Thymus (tissue), 14 donors: Measurements from ENCODE around the gene STIP1. TPM values are rescaled to one million over a fixed set of nuclear protein-coding genes. Genes with fewer than 3 reads are reported as not detected.

Experiments used
- DNase-seq, 9 donors: peaks; one replicate each; pipeline ENCODE4 v3.0.0-alpha.2; 2013; ENCODE audit warnings: low spot score in 9 of 9, low read depth in 6 of 9, missing footprints in 1 of 9
- H3K27ac ChIP-seq, 2 donors: one replicate each; pipeline ENCODE4 v1.5.1; 2013; ENCODE audit warnings: control low read depth in 1 of 2, low read depth in 1 of 2, low read length in 1 of 2, mild to moderate bottlenecking in 1 of 2, moderate library complexity in 1 of 2
- H3K27me3 ChIP-seq, 2 donors: one replicate each; pipeline ENCODE4 v1.5.1; 2013; ENCODE audit warnings: low read length in 1 of 2; ENCODE audit not compliant: control insufficient read depth in 2 of 2, insufficient read depth in 1 of 2
- H3K36me3 ChIP-seq, 2 donors: one replicate each; pipeline ENCODE4 v1.5.1; 2013; ENCODE audit warnings: low read length in 1 of 2, mild to moderate bottlenecking in 1 of 2, moderate library complexity in 1 of 2; ENCODE audit not compliant: control insufficient read depth in 2 of 2, insufficient read depth in 2 of 2
- H3K4me1 ChIP-seq, 2 donors: one replicate each; pipeline ENCODE4 v1.5.1; 2013; ENCODE audit warnings: low read length in 2 of 2; ENCODE audit not compliant: control insufficient read depth in 2 of 2, insufficient read depth in 2 of 2
- H3K4me3 ChIP-seq, 2 donors: one replicate each; pipeline ENCODE4 v1.5.1; 2013; ENCODE audit warnings: low read length in 2 of 2, control low read depth in 1 of 2, mild to moderate bottlenecking in 1 of 2
- H3K9me3 ChIP-seq, 2 donors: one replicate each; pipeline ENCODE4 v1.5.1; 2013; ENCODE audit warnings: low read length in 1 of 2, mild to moderate bottlenecking in 1 of 2; ENCODE audit not compliant: control insufficient read depth in 2 of 2, insufficient read depth in 1 of 2
- WGBS: extraction: QIAGEN DNeasy Blood & Tissue Kit; methylation state at CpG from one replicate; pipeline ENCODE4 v1.1.7; 2013; 5-methylcytosine and 5-hydroxymethylcytosine counted together
- long read RNA-seq, 10 donors: transcript quantifications; one replicate each; lab custom pipeline, GENCODE V29; 2026
- polyA plus RNA-seq: library from polyadenylated mRNA; stranded (reverse); fragments of 200-250 nt; gene quantifications from one replicate; pipeline ENCODE4 v1.2.3, GENCODE V29; 2013
- total RNA-seq: library from RNA; stranded (reverse); fragments of 120-200 nt; gene quantifications from one replicate; pipeline ENCODE4 v1.2.4, GENCODE V29; 2013
- donor health status: healthy.

STIP1 gene
- total RNA-seq = 94.1 TPM
- polyA plus RNA-seq = 46.7 TPM
- long read RNA-seq, donor 1, partial matches to known transcripts = 0 of 2 reads
- long read RNA-seq, donor 1, other reads (novel, unspliced or antisense) = 0 of 2 reads
- long read RNA-seq, donor 2 = 0 reads
- long read RNA-seq, donor 3, transcript STIP1-201 (14 exons, 2,196 nt) = major isoform, 29 of 95 reads
- long read RNA-seq, donor 3, transcript STIP1-211 (5 exons, 772 nt) = minor isoform, 5 of 95 reads
- long read RNA-seq, donor 3, partial matches to known transcripts = 50 of 95 reads
- long read RNA-seq, donor 3, other reads (novel, unspliced or antisense) = 6 of 95 reads
- long read RNA-seq, donor 4, transcript STIP1-201 (14 exons, 2,196 nt) = major isoform, 8 of 25 reads
- long read RNA-seq, donor 4, partial matches to known transcripts = 15 of 25 reads
- long read RNA-seq, donor 4, other reads (novel, unspliced or antisense) = 0 of 25 reads
- long read RNA-seq, donor 5, transcript STIP1-201 (14 exons, 2,196 nt) = major isoform, 22 of 107 reads
- long read RNA-seq, donor 5, transcript STIP1-211 (5 exons, 772 nt) = minor isoform, 11 of 107 reads
- long read RNA-seq, donor 5, partial matches to known transcripts = 69 of 107 reads
- long read RNA-seq, donor 5, other reads (novel, unspliced or antisense) = 0 of 107 reads
- long read RNA-seq, donor 6, transcript STIP1-201 (14 exons, 2,196 nt) = major isoform, 9 of 223 reads
- long read RNA-seq, donor 6, partial matches to known transcripts = 32 of 223 reads
- long read RNA-seq, donor 6, other reads (novel, unspliced or antisense) = 178 of 223 reads
- long read RNA-seq, donor 7, transcript STIP1-201 (14 exons, 2,196 nt) = major isoform, 18 of 39 reads
- long read RNA-seq, donor 7, partial matches to known transcripts = 13 of 39 reads
- long read RNA-seq, donor 7, other reads (novel, unspliced or antisense) = 0 of 39 reads
- long read RNA-seq, donor 8, partial matches to known transcripts = 17 of 23 reads
- long read RNA-seq, donor 8, other reads (novel, unspliced or antisense) = 0 of 23 reads
- long read RNA-seq, donor 9, partial matches to known transcripts = 11 of 17 reads
- long read RNA-seq, donor 9, other reads (novel, unspliced or antisense) = 0 of 17 reads
- long read RNA-seq, donor 10, transcript STIP1-201 (14 exons, 2,196 nt) = major isoform, 7 of 44 reads
- long read RNA-seq, donor 10, partial matches to known transcripts = 30 of 44 reads
- long read RNA-seq, donor 10, other reads (novel, unspliced or antisense) = 0 of 44 reads

GRCh38 chr11:64185693-64186491 lies at the start of gene STIP1:
TSS of gene STIP1 (plus strand) at chr11:64186171. CDS start at chr11:64186262, 91 bp downstream.
- Histone ChIP-seq H3K9me3 (no peaks in the 10 kb centered on the region), H3K27me3 (no peaks in the 10 kb centered on the region), H3K27ac (peak within 1 kb of the TSS; percentile 83 to 95), H3K4me1 (peaks cover 14 to 40% of the 10 kb centered on the region in 2 donors), H3K36me3 (peaks cover 0 to 2% of the 10 kb centered on the region in 2 donors), H3K4me3 (peak within 1 kb of the TSS; percentile 74 to 90)
- WGBS = under 1% methylated on average over 73 of the region's 74 CpGs
- DNase-seq = peak; percentile 97 to 100 (median 99)

GRCh38 chr11:64136765-64137441 lies 49.1 kb upstream of the STIP1 start:
- Histone ChIP-seq H3K4me3 (no peak overlapping the region), H3K4me1 (peaks cover 0 to 21% of the 10 kb centered on the region in 2 donors), H3K9me3 (no peaks in the 10 kb centered on the region), H3K36me3 (no peaks in the 10 kb centered on the region), H3K27me3 (no peaks in the 10 kb centered on the region), H3K27ac (no peak overlapping the region)
- 95% methylated on average over 17 of the region's 17 CpGs for whole genome bisulfite sequencing
- DNase-seq = no peak

- H3K36me3 ChIP-seq = no peaks in the 10 kb centered on the region
- no peaks in the 10 kb centered on the region for H3K27me3 ChIP-seq
- peak overlapping the region in 1 of 2 donors; percentile 18 for H3K27ac ChIP-seq
- H3K4me3 ChIP-seq = no peak overlapping the region
- no peaks in the 10 kb centered on the region for H3K9me3 ChIP-seq
- 95% methylated on average over 16 of the region's 16 CpGs for WGBS
- no peak for DNase-seq
- peaks cover 0 to 12% of the 10 kb centered on the region in 2 donors for H3K4me1 ChIP-seq
Observed at GRCh38 chr11:64138398-64138797, 47.6 kb upstream of the STIP1 start.

GRCh38 chr11:64139049-64139448 lies 46.9 kb upstream of the STIP1 start:
- Histone ChIP-seq H3K27me3 (no peaks in the 10 kb centered on the region), H3K36me3 (no peaks in the 10 kb centered on the region), H3K4me1 (peaks cover 0 to 7% of the 10 kb centered on the region in 2 donors), H3K4me3 (no peak overlapping the region), H3K27ac (no peak overlapping the region), H3K9me3 (no peaks in the 10 kb centered on the region)
- no peak for DNase-seq
- 97% methylated on average over 15 of the region's 15 CpGs for WGBS

GRCh38 chr11:64140082-64140481 lies 45.9 kb upstream of the STIP1 start:
- Histone ChIP-seq H3K27me3 (no peaks in the 10 kb centered on the region), H3K4me1 (peaks cover 0 to 4% of the 10 kb centered on the region in 2 donors), H3K4me3 (no peak overlapping the region), H3K9me3 (no peaks in the 10 kb centered on the region), H3K27ac (no peak overlapping the region), H3K36me3 (no peaks in the 10 kb centered on the region)
- whole genome bisulfite sequencing = 97% methylated on average over 8 of the region's 8 CpGs
- DNase-seq = no peak

- no peak for DNase-seq
- Histone ChIP-seq H3K4me3 (no peak overlapping the region), H3K9me3 (no peaks in the 10 kb centered on the region), H3K27me3 (no peaks in the 10 kb centered on the region), H3K27ac (no peak overlapping the region), H3K4me1 (peaks cover 0 to 4% of the 10 kb centered on the region in 2 donors), H3K36me3 (no peaks in the 10 kb centered on the region)
- 96% methylated on average over 21 of the region's 21 CpGs for WGBS
Observed at GRCh38 chr11:64141081-64141783, 44.7 kb upstream of the STIP1 start.

- no peak for DNase-seq
- Histone ChIP-seq H3K36me3 (no peaks in the 10 kb centered on the region), H3K4me1 (peaks cover 0 to 7% of the 10 kb centered on the region in 2 donors)
Observed at GRCh38 chr11:64144587-64145472, 41.1 kb upstream of the STIP1 start.

More at GRCh38 chr11:64144587-64145472, 41.1 kb upstream of the STIP1 start:
- H3K9me3 ChIP-seq = no peaks in the 10 kb centered on the region
- no peak overlapping the region for H3K4me3 ChIP-seq
- WGBS = 98% methylated on average over 41 of the region's 41 CpGs
- H3K27me3 ChIP-seq = no peaks in the 10 kb centered on the region
- H3K27ac ChIP-seq = no peak overlapping the region
